ENCODE data around the gene MSMP. TPM values are rescaled to one million over a fixed set of nuclear protein-coding genes. Genes with fewer than 3 reads are reported as not detected.
A peak's percentile ranks its signal among the peaks of the same experiment; 100 is the strongest.

MSMP gene
- total RNA-seq, 1 donor from 2014 or later, result not detected

DNA sequence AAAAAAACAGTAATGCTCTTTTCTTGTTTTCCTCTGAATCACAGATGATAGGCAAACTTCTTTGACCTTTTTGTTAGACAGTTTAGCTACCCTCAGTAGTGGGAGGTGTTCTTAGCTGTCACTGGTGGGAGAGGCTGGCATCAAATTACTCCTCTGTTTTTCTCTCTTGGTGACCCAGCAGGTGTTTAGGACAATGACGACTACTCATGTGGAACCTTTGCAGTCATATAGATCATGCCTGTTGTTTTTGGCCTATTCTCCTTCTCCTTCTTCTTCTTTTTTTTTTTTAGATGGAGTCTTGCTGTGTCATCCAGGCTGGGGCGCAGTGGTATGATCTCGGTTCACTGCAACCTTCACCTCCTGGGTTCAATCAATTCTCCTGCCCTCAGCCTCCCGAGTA is 21.9 kb upstream of the MSMP start:
- intact Hi-C loops (cut with DNase I), result no loop called here
- no peak for ATAC-seq (ENCODE audit: poor library complexity)
- no peak for DNase-seq

DNA sequence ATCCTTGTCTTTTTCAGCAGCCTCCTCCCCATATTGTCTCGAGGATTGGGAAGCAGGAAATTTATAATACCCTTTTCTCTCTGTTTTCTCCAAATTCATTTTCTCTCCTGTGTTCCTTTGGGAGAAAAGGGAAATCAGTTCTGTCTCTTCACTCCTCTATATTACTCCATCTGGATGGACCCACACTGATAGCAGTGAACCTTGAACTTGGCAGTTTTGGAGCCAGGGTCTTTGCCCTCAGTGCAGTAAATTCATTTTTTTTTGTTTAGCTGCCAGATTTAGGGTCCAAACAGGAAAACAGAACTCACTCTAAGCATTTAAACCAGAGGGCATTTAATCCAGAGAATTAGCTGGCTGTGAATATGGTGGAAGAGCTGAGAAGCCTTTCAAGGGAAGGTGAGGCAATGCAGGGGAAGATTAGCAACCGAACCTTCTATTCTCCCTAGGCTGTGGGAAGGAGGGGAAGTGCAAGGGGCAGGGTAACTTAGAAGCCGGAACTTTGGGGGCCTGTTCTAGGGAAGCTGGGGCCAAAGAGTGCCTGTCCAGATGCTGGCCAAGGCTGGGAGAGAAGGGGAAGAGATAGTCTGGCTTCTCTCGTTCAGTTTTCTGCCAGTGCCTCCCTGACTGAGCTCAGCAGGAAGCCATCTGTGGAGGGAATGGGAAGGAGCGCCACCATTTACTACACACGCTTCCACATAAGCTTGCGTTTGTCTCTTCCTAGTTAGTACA is 21.0 kb upstream of the MSMP start:
- ATAC-seq (ENCODE audit: poor library complexity) (peak; percentile 53), DNase-seq (no peak)
- intact Hi-C loops (cut with DNase I), result no loop called here

DNA sequence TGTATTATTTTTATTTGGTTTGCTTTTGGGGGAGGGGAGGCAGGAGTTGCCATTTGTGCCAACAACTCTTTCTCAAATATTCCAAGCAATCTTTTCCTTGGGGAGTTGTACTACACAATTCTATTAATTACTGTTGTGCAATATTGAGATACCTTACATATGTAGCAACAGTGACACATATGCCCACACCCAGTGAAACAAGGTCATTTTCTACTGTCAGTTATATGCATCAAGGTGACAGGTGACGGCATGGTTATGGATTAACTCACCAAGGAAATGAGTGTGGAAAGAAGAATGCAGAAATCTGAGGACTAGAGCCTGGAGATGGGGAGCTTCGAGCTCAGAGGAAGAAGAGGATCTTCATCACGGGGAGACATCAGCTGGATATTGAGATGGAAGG is 17.9 kb upstream of the MSMP start:
- intact Hi-C loops (cut with DNase I), result no loop called here
- ATAC-seq (ENCODE audit: poor library complexity), result no peak
- DNase-seq, result no peak

- intact Hi-C loops (cut with DNase I), result no loop called here
- DNase-seq (no peak), ATAC-seq (ENCODE audit: poor library complexity) (peak; percentile 23)
These were observed 17.5 kb upstream of the MSMP start for GRCh38 chr9:35771534-35771933.

- intact Hi-C loops (cut with DNase I), result no loop called here
- ATAC-seq (ENCODE audit: poor library complexity), result peak; percentile 92
- peak; percentile 73 for DNase-seq
These were observed 17.0 kb upstream of the MSMP start for GRCh38 chr9:35771075-35771433.

DNA sequence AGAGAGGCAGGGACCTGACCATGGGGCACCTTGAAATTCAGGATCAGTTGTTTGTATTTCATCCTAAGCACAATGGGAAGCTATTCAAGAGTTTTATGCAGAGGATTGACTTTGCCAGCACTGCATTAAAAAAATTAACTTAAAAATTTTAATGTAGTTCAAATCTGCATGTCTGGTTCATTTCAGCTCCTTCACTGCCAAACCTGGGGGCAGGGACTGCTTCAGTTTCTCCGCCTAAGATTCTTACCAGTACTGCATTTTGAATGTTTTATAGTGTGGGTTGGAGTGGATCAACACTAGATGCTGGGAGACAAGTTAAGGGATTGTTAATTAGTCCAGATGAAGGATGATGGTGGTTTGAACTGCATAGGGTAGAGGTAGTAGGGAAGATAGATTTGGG is 15.7 kb upstream of the MSMP start:
- intact Hi-C loops (cut with DNase I), result no loop called here
- ATAC-seq (ENCODE audit: poor library complexity), result no peak
- no peak for DNase-seq

- intact Hi-C loops (cut with DNase I), result no loop called here
- ATAC-seq (ENCODE audit: poor library complexity) (no peak), DNase-seq (no peak)
These were observed 13.4 kb upstream of the MSMP start for GRCh38 chr9:35767458-35767857.

DNA sequence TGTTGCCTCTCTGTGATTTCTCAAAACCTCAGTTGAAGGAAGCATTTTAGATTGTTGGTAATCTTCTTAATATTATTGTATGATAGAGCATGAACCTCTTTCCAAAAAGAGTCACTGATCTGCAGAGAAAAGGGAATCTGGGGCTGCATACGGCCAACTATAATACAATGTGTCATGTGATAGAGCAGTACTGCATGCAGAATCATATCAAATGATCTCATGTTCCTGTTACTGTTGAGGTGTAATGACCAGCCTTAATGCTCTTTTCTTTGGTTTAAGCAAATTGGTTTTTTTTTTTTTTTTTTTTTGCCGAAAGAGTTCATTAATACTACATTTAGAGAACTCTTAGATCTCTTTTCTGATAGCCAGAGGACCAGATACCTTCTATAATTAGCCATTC is 12.9 kb upstream of the MSMP start:
- intact Hi-C loops (cut with DNase I), result no loop called here
- DNase-seq, result no peak
- no peak for ATAC-seq (ENCODE audit: poor library complexity)

DNA sequence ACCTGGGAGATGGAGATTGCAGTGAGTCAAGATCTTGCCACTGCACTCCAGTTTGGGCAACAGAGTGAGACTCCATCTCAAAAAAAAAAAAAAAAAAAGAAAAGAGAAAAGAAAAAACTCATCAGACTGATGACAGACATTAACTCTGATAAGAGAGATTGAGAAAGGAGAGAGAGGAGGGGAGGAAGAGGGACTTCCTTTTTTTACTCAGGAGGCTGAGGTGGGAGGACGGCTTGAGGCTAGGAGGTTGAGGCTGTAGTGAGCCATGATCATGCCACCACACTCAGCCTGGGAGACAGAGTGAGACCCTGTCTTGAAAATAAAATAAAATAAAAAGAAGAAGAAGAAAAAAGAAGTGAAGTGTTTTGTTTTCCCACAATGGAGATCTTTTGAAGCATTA is 9.7 kb upstream of the MSMP start:
- intact Hi-C loops (cut with DNase I), result no loop called here
- no peak for DNase-seq
- ATAC-seq (ENCODE audit: poor library complexity), result no peak

DNA sequence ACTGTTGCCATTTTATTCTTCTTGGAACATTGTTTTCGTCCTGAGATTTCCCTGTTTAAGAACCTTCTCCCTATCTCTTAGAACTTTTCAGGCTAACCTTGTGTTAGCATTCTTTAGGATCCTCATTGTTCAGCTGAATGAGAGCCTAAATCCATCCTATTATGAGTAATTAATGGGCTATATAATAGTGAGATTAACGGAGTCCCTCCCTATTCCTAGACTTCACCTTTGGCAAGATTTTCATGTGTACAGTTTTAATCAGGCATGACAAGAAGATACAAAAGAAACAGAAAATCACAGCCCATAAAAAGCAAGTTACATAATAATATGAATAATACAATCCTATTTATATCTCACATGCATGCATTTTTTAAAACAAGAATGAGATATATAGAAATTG is 9.1 kb upstream of the MSMP start:
- intact Hi-C loops (cut with DNase I), result no loop called here
- no peak for DNase-seq
- ATAC-seq (ENCODE audit: poor library complexity), result no peak

GRCh38 chr9:35760651-35761050 is 6.6 kb upstream of the MSMP start:
- DNase-seq (no peak), ATAC-seq (ENCODE audit: poor library complexity) (no peak)
- intact Hi-C loops (cut with DNase I), result no loop called here

DNA sequence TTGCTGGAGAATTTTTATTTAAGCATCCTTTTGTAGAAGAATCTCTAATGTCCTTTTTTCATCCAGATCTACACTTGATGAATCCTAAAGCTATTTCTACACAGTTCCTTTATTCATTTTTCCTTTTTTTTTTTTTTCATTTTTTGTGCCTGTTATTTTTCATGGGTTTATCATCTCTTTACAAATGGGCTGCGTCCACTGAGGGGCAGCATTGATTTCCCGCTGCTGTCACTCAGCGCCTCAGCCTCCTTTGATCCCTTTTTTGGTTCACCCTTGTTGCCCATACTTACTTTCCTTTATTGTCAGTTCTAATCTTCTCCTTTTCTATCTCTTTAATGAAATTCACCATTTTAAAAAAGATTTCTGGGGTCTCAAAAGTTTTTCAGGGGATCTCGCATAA is 5.7 kb upstream of the MSMP start:
- ATAC-seq (ENCODE audit: poor library complexity), result no peak
- intact Hi-C loops (cut with DNase I), result no loop called here
- no peak for DNase-seq

GRCh38 chr9:35758475-35759050 is 4.5 kb upstream of the MSMP start:
- ATAC-seq (ENCODE audit: poor library complexity) (no peak), DNase-seq (no peak)
- intact Hi-C loops (cut with DNase I), result no loop called here

DNA sequence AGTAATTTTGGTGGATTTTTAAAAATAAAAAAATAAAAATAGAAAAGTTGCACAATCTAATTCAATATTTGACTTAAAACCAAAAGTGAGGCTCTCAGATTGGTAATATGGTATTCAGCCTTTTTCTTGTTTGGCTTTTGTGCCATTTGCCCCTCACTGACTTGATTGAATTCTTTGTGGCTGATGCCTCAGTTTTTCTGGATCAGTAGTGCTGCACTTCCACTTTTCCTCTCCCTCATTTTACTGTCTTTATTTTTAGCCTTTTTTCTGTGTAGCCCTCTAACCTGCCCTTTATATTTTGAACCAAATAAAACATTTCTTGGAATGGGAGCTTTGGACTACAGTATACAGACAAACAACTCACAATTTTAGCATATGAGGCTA is 3.8 kb upstream of the MSMP start:
- intact Hi-C loops (cut with DNase I), result no loop called here
- no peak for DNase-seq
- no peak for ATAC-seq (ENCODE audit: poor library complexity)

DNA sequence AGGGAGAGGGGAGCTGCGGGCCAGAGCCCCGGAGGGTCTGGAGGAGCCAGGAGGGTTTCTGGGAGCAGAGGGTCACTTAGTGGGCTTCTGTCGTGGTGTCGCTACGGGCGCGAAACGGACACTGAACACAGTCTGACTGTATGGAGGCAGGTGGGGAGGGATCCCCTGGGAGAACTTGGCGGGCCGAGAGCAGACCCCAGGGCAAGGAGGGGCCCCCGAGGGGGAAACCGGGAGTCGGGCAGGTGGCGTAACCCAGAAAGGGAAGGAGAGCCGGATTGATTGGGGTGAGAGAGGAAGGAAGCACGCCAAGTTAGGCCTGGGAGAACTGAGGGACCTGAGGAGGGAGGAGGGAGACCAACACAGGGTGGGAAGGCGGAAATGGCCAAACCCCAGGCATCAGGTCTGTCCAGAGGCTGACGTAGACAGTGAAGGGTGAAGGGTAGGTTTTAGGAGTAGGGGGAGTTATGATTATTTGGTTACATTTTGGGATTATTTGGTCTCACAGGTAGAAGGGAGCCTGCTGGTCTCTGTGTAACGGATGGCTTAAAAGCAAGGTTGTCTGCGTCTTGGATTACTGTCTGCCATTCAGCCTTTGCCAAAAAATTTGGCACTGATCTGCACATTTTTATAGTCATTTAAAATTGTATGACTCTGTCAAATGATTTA is 3.3 kb upstream of the MSMP start:
- ATAC-seq (ENCODE audit: poor library complexity) (peak; percentile 64), DNase-seq (peak; percentile 58)
- intact Hi-C loops (cut with DNase I), result no loop called here

DNA sequence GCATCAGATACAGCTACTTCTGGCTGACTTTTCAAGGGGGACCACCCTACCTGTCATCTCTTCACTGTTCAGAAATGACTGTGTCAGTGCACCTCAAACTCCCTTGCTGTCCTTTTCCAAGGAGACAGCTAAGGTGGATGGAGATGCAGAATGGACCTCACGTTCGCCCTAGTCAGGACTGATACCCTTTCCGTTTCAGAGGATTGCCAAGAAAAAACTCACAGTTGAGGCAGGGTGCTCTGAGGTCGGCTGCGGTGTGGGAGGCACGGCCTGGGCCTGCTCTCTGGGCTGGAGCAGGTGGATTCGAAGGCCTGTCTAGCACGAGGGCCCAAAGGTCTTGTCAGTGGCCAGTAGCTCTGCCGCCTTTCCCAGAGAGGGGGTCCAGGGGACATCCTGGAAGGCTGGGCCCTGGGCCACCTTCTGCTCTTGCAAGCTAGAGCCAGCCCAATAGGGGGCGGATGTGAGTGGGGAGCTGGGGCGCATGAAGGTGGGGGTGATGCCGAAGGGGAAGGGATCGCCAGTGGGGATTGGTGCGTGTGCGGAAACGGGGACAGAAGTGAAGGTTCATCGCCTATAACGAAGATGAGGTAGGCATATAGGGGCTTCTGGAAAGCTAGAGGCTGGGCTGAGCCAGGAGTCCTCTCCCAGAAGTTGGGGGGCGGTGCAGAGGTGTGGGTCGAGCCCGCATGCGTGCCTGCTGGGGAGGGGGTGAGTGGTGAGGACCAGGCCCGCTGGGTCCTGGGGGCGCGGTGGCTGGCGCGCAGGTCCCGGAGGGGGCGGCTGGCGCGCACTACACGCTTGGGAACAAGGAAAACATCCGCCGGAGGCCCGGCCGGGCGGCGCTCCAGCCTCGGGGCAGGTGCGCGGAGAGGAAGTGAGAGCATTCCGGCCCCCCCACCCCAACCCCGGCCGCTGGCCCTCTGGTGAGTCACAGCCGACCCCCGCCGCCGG is 2.5 kb upstream of the MSMP start:
- intact Hi-C loops (cut with DNase I), result no loop called here
- DNase-seq (peak; percentile 79), ATAC-seq (ENCODE audit: poor library complexity) (peak; percentile 72)

DNA sequence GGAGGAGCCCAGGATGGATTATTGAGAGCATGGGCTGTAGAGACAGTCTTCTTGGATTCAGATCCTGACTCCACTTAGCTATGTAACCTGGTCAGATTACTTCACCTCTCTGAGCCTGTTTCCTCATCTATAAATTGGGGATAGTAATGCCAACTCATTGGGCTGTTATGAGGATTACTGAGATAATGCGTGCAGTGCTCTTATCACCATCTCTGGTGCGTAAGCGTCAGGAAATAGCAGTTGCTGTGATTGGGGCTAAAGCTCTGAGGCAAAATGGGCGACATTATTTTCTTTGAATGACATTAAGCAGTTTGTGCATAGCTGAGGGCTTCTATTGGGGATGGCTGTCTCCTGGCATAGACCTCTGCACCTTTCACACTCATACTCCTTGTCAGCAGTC is 995 bp upstream of the MSMP start:
- no peak for ATAC-seq (ENCODE audit: poor library complexity)
- intact Hi-C loops (cut with DNase I), result no loop called here

GRCh38 chr9:35753466-35753865 is 610 bp downstream of the MSMP start:
- no peak for ATAC-seq (ENCODE audit: poor library complexity)
- intact Hi-C loops (cut with DNase I), result no loop called here
- no peak for DNase-seq

More for the DNA sequence above, 995 bp upstream of the MSMP start:
- no peak for DNase-seq

GRCh38 chr9:35750256-35750531 is 3.9 kb downstream of the MSMP start:
- ATAC-seq (ENCODE audit: poor library complexity), result no peak
- intact Hi-C loops (cut with DNase I), result no loop called here
- DNase-seq, result no peak

All from Right ventricle myocardium superior (tissue), 1 donor.